HUDEP-2 (cell line): ENCODE measurements around the gene UVRAG.

Source experiments
- DNase-seq, 76 experiments: peaks; one replicate each; lab custom pipeline; 2025; ENCODE audit not compliant: unreplicated experiment in 76 of 76; lab: John Stamatoyannopoulos, UW

Gene UVRAG

GRCh38 chr11:76175783-76176182 is 360.8 kb downstream of the UVRAG start:
- no peak for DNase-seq

- DNase-seq: no peak
Measured at GRCh38 chr11:76176463-76176862, 361.5 kb downstream of the UVRAG start.

- no peak for DNase-seq
Measured at GRCh38 chr11:76177250-76177686, 362.3 kb downstream of the UVRAG start.

- no peak for DNase-seq
Measured at GRCh38 chr11:76179147-76179546, 364.1 kb downstream of the UVRAG start.

GRCh38 chr11:76181371-76181770 is 366.4 kb downstream of the UVRAG start:
- no peak for DNase-seq

GRCh38 chr11:76184551-76184993 is 369.6 kb downstream of the UVRAG start:
- DNase-seq: peak in 3 of 76 experiments; percentile 1 to 15 (median 9)

GRCh38 chr11:76185511-76185910 is 370.5 kb downstream of the UVRAG start:
- no peak for DNase-seq

- DNase-seq: no peak
Measured at GRCh38 chr11:76185931-76186401, 371.0 kb downstream of the UVRAG start.

- DNase-seq: no peak
Measured at GRCh38 chr11:76186776-76187279, 371.8 kb downstream of the UVRAG start.

GRCh38 chr11:76188873-76189272 is 373.9 kb downstream of the UVRAG start:
- DNase-seq: no peak

- DNase-seq: no peak
Measured at GRCh38 chr11:76189682-76190081, 374.7 kb downstream of the UVRAG start.

GRCh38 chr11:76190376-76190775 is 375.4 kb downstream of the UVRAG start:
- DNase-seq: no peak
